MM.1S (cell line): ENCODE measurements around the gene ANXA11.

Experiments
- EZH2phosphoT487 ChIP-seq: fragments of 300-600 bp; sonication (generic); IDR thresholded peaks from 2 replicates; pipeline ENCODE4 v1.6.1; 2018; ENCODE audit warnings: antibody characterized with exemption, low read length
- TF ChIP-seq, protein P1 (sequence below): fragments of 300-600 bp; sonication (generic); IDR thresholded peaks from 2 replicates; pipeline ENCODE4 v1.5.1; 2016; ENCODE audit warnings: antibody characterized with exemption, low read length, mixed read lengths

DNA sequence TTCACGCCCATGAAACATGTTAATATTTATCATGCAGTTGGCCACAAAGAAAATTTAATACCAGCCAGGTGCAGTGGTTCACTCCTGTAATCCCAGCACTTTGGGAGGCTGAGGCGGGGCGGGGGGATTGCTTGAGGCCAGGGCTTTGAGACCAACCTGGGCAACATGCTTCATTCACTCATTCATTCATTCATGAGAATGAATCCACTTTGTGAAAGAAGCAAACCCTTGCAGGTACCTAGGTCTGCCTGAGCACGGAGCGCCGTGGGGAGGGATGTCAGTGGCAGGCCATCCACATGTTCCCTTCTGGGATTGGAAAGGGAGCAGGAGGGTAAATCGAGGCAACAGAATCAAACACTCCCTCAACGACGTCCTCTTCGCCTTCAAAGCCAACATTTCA lies 4.7 kb downstream of the ANXA11 start:
- TF ChIP-seq, protein P1, sequence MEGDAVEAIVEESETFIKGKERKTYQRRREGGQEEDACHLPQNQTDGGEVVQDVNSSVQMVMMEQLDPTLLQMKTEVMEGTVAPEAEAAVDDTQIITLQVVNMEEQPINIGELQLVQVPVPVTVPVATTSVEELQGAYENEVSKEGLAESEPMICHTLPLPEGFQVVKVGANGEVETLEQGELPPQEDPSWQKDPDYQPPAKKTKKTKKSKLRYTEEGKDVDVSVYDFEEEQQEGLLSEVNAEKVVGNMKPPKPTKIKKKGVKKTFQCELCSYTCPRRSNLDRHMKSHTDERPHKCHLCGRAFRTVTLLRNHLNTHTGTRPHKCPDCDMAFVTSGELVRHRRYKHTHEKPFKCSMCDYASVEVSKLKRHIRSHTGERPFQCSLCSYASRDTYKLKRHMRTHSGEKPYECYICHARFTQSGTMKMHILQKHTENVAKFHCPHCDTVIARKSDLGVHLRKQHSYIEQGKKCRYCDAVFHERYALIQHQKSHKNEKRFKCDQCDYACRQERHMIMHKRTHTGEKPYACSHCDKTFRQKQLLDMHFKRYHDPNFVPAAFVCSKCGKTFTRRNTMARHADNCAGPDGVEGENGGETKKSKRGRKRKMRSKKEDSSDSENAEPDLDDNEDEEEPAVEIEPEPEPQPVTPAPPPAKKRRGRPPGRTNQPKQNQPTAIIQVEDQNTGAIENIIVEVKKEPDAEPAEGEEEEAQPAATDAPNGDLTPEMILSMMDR: no peak
- no peak for TF ChIP-seq EZH2phosphoT487
